HEK293 (cell line): ENCODE data around the gene HSD17B12.
"Not testable (repeated sequence)": the region's sequence is repeated elsewhere in the genome, so short reads cannot be mapped to it uniquely, and the experiment has no call there.

Experiments used
- CTCF ChIA-PET: fragments of 350-600 bp; formaldehyde crosslinking; extraction: SDS; loops from one replicate; lab custom pipeline; 2021; ENCODE audit warnings: antibody characterized with exemption; lab: Yijun Ruan, JAX
- POLR2A ChIA-PET: fragments of 300-600 bp; formaldehyde crosslinking; extraction: SDS; loops from one replicate; lab custom pipeline; 2020; ENCODE audit warnings: antibody characterized with exemption, inconsistent platforms; lab: Yijun Ruan, JAX
- H3K27ac ChIP-seq: fragments of 200-500 bp; sonication (Bioruptor generic); 2 replicates; pipeline ENCODE4 v1.5.1; 2014; ENCODE audit warnings: low read depth, low read length, control low read depth, inconsistent platforms; ENCODE audit errors: extremely low read depth
- H3K36me3 ChIP-seq, 2 experiments: fragments of 200-500 bp in 1 of 2; sonication (Bioruptor generic) in 1 of 2; 1 replicate in 1 of 2; 2 replicates in 1 of 2; pipeline ENCODE4 v1.5.1; 2014 to 2017; ENCODE audit warnings: inconsistent platforms in 2 of 2, low read length in 2 of 2; ENCODE audit not compliant: control insufficient read depth in 2 of 2, insufficient read depth in 1 of 2
- H3K4me1 ChIP-seq: fragments of 200-500 bp; sonication (Bioruptor generic); 2 replicates; pipeline ENCODE4 v1.5.1; 2014; ENCODE audit warnings: mild to moderate bottlenecking, low read length, inconsistent platforms; ENCODE audit not compliant: control insufficient read depth, insufficient read depth
- H3K4me3 ChIP-seq: 2 replicates; pipeline ENCODE4 v1.5.1; 2011; ENCODE audit warnings: low read depth, mild to moderate bottlenecking, control low read depth, low read length, moderate library complexity
- H3K9me3 ChIP-seq: fragments of 200-500 bp; sonication (Bioruptor generic); 2 replicates; pipeline ENCODE4 v1.5.1; 2014; ENCODE audit warnings: low read depth, low read length, inconsistent platforms; ENCODE audit not compliant: control insufficient read depth, insufficient read depth
- AEBP2 ChIP-seq: fragments of 450-650 bp; formaldehyde crosslinking; IDR thresholded peaks from 2 replicates; pipeline ENCODE4 v1.5.1; 2016; ENCODE audit warnings: missing biosample characterization, missing genetic modification characterization, borderline replicate concordance
- GFI1B ChIP-seq: fragments of 450-650 bp; formaldehyde crosslinking; IDR thresholded peaks from 2 replicates; pipeline ENCODE4 v1.5.1; 2016; ENCODE audit warnings: missing biosample characterization, missing genetic modification characterization
- HOXC10 ChIP-seq: sonication (generic); formaldehyde crosslinking; IDR thresholded peaks from 2 replicates; pipeline ENCODE4 v1.8.1; 2023; ENCODE audit warnings: mild to moderate bottlenecking, missing genetic modification reagents
- KLF1 ChIP-seq: fragments of 450-650 bp; formaldehyde crosslinking; IDR thresholded peaks from 2 replicates; pipeline ENCODE4 v1.5.1; 2016; ENCODE audit warnings: missing biosample characterization, missing genetic modification characterization
- MYNN ChIP-seq: fragments of 450-650 bp; formaldehyde crosslinking; IDR thresholded peaks from 2 replicates; pipeline ENCODE4 v1.5.1; 2016; ENCODE audit warnings: missing biosample characterization, missing genetic modification characterization, borderline replicate concordance
- PBX3 ChIP-seq: sonication (generic); formaldehyde crosslinking; IDR thresholded peaks from 2 replicates; pipeline ENCODE4 v1.8.1; 2022; ENCODE audit warnings: mild to moderate bottlenecking, moderate library complexity, missing genetic modification reagents
- REPIN1 ChIP-seq: fragments of 450-650 bp; formaldehyde crosslinking; IDR thresholded peaks from 2 replicates; pipeline ENCODE4 v1.5.1; 2017; ENCODE audit warnings: missing biosample characterization, missing genetic modification characterization, low read depth
- SETDB1 ChIP-seq: IDR thresholded peaks from one replicate; pipeline ENCODE4 v1.6.1; 2017; ENCODE audit warnings: mild to moderate bottlenecking, low read length, moderate library complexity, mixed read lengths; ENCODE audit not compliant: insufficient read length
- YY1 ChIP-seq: fragments of 450-650 bp; formaldehyde crosslinking; IDR thresholded peaks from 2 replicates; pipeline ENCODE4 v1.5.1; 2018; ENCODE audit warnings: missing biosample characterization, missing genetic modification characterization
- ZBTB48 ChIP-seq: fragments of 450-650 bp; formaldehyde crosslinking; IDR thresholded peaks from 2 replicates; pipeline ENCODE4 v1.5.1; 2016; ENCODE audit warnings: missing biosample characterization, missing genetic modification characterization
- ZFP3 ChIP-seq: fragments of 450-650 bp; formaldehyde crosslinking; IDR thresholded peaks from 2 replicates; pipeline ENCODE4 v1.5.1; 2016; ENCODE audit warnings: low read depth, missing biosample characterization, missing genetic modification characterization
- ZIC2 ChIP-seq: fragments of 450-650 bp; formaldehyde crosslinking; IDR thresholded peaks from 2 replicates; pipeline ENCODE4 v1.5.1; 2016; ENCODE audit warnings: missing biosample characterization, missing genetic modification characterization
- ZNF146 ChIP-seq: fragments of 450-650 bp; formaldehyde crosslinking; IDR thresholded peaks from 2 replicates; pipeline ENCODE4 v1.5.1; 2016; ENCODE audit warnings: missing biosample characterization, missing genetic modification characterization
- ZNF221 ChIP-seq: fragments of 450-650 bp; formaldehyde crosslinking; IDR thresholded peaks from 2 replicates; pipeline ENCODE4 v1.5.1; 2017; ENCODE audit warnings: missing biosample characterization, missing genetic modification characterization, borderline replicate concordance
- ZNF433 ChIP-seq: fragments of 450-650 bp; formaldehyde crosslinking; IDR thresholded peaks from 2 replicates; pipeline ENCODE4 v1.5.1; 2016; ENCODE audit warnings: missing biosample characterization, missing genetic modification characterization, low read depth
- ZNF501 ChIP-seq: fragments of 450-650 bp; formaldehyde crosslinking; IDR thresholded peaks from 2 replicates; pipeline ENCODE4 v1.5.1; 2016; ENCODE audit warnings: missing biosample characterization, missing genetic modification characterization
- ZNF548 ChIP-seq: fragments of 450-650 bp; formaldehyde crosslinking; IDR thresholded peaks from 2 replicates; pipeline ENCODE4 v1.5.1; 2016; ENCODE audit warnings: missing biosample characterization, missing genetic modification characterization
- ZNF571 ChIP-seq: fragments of 450-650 bp; formaldehyde crosslinking; IDR thresholded peaks from 2 replicates; pipeline ENCODE4 v1.5.0; 2017; ENCODE audit warnings: missing biosample characterization, missing genetic modification characterization
- ZNF596 ChIP-seq: fragments of 450-650 bp; IDR thresholded peaks from 2 replicates; pipeline ENCODE4 v1.5.0; 2018; ENCODE audit warnings: missing biosample characterization, mild to moderate bottlenecking, missing genetic modification characterization, moderate library complexity
- ZNF624 ChIP-seq: fragments of 450-650 bp; formaldehyde crosslinking; IDR thresholded peaks from 2 replicates; pipeline ENCODE4 v1.5.1; 2017; ENCODE audit warnings: missing biosample characterization, missing genetic modification characterization
- ZNF626 ChIP-seq: fragments of 450-650 bp; sonication (Bioruptor Pico); formaldehyde crosslinking; IDR thresholded peaks from 2 replicates; pipeline ENCODE4 v1.5.1; 2018; ENCODE audit warnings: missing biosample characterization, missing genetic modification characterization, inconsistent platforms
- ZNF629 ChIP-seq: fragments of 450-650 bp; formaldehyde crosslinking; IDR thresholded peaks from 2 replicates; pipeline ENCODE4 v1.5.1; 2017; ENCODE audit warnings: missing biosample characterization, missing genetic modification characterization
- ZNF830 ChIP-seq: fragments of 450-650 bp; IDR thresholded peaks from 2 replicates; pipeline ENCODE4 v1.5.0; 2018; ENCODE audit warnings: missing biosample characterization, missing genetic modification characterization, low read depth, mild to moderate bottlenecking, moderate library complexity
- ZSCAN18 ChIP-seq: fragments of 450-650 bp; formaldehyde crosslinking; IDR thresholded peaks from 2 replicates; pipeline ENCODE4 v1.5.1; 2016; ENCODE audit warnings: missing biosample characterization, missing genetic modification characterization

The HSD17B12 gene

GRCh38 chr11:43648888-43649287 is 31.6 kb upstream of the HSD17B12 start:
- ChIA-PET CTCF (no interaction called here), POLR2A (interaction anchor here (0.7 kb wide), 1 partner anchor 103 kb away, joined by 4 read pairs; no protein-coding TSS in a partner anchor)
- Histone ChIP-seq H3K36me3 (no peaks in the 10 kb centered on the region), H3K9me3 (no peaks in the 10 kb centered on the region), H3K27ac (no peak overlapping the region), H3K4me1 (no peaks in the 10 kb centered on the region), H3K4me3 (no peak overlapping the region)
- no peak for TF ChIP-seq ZNF146
- TF ChIP-seq REPIN1 (tag by site-specific recombination) = no peak
- no peak for TF ChIP-seq ZNF626 (tag by site-specific recombination)
- TF ChIP-seq ZFP3 (tag by site-specific recombination) = no peak
- no peak for TF ChIP-seq AEBP2 (tag by site-specific recombination)
- no peak for TF ChIP-seq ZNF629 (tag by site-specific recombination)
- TF ChIP-seq ZNF221 (tag by site-specific recombination) = no peak
- no peak for TF ChIP-seq PBX3

- no peak overlapping the region for H3K27ac ChIP-seq
- ChIA-PET CTCF (no interaction called here), POLR2A (no interaction called here)
- no peaks in the 10 kb centered on the region for H3K9me3 ChIP-seq
- no peak for TF ChIP-seq SETDB1
- TF ChIP-seq ZNF596 (tag by site-specific recombination) = no peak
- no peaks in the 10 kb centered on the region for H3K36me3 ChIP-seq
- H3K4me3 ChIP-seq = no peak overlapping the region
- H3K4me1 ChIP-seq = no peaks in the 10 kb centered on the region
Observed at GRCh38 chr11:43649501-43649900, 31.0 kb upstream of the HSD17B12 start.

GRCh38 chr11:43649921-43650320 is 30.6 kb upstream of the HSD17B12 start:
- H3K27ac ChIP-seq = no peak overlapping the region
- no peaks in the 10 kb centered on the region for H3K9me3 ChIP-seq
- ChIA-PET CTCF (no interaction called here), POLR2A (no interaction called here)
- H3K4me3 ChIP-seq = no peak overlapping the region
- no peaks in the 10 kb centered on the region for H3K4me1 ChIP-seq
- TF ChIP-seq KLF1 (tag by site-specific recombination) (no peak), ZNF501 (tag by site-specific recombination) (no peak), ZSCAN18 (tag by site-specific recombination) (no peak), ZBTB48 (no peak), YY1 (no peak), GFI1B (tag by site-specific recombination) (no peak), ZNF624 (tag by site-specific recombination) (no peak), ZNF571 (tag by site-specific recombination) (no peak), MYNN (tag by site-specific recombination) (no peak), ZNF548 (tag by site-specific recombination) (no peak), ZNF830 (no peak), ZIC2 (tag by site-specific recombination) (no peak), HOXC10 (CRISPR knock-in tag) (no peak), ZNF433 (tag by site-specific recombination) (no peak)
- H3K36me3 ChIP-seq = no peaks in the 10 kb centered on the region

- POLR2A ChIA-PET, CTCF ChIA-PET, H3K4me1 ChIP-seq, H3K36me3 ChIP-seq, H3K27ac ChIP-seq, H3K9me3 ChIP-seq, H3K4me3 ChIP-seq: not testable (repeated sequence)
Observed at GRCh38 chr11:43663018-43663417, 17.5 kb upstream of the HSD17B12 start.
